CD14-positive monocyte (primary cell): ENCODE measurements around the gene DNAH9. TPM values are rescaled to one million over a fixed set of nuclear protein-coding genes. Genes with fewer than 3 reads are reported as not detected.

ENCODE experiments used
- DNase-seq, 3 donors: peaks; one replicate each; pipeline ENCODE4 v3.0.0-alpha.2; 2011 to 2022
- H2AFZ ChIP-seq: 2 replicates; pipeline ENCODE4 v1.6.0; 2012; ENCODE audit warnings: mild to moderate bottlenecking, low read depth, low read length, inconsistent platforms; ENCODE audit not compliant: insufficient read depth, poor library complexity, severe bottlenecking
- H3K27ac ChIP-seq, 2 donors: 1 replicate in 1 of 2; 2 replicates in 1 of 2; pipeline ENCODE4 v1.5.1; 2012 to 2013; ENCODE audit warnings: low read length in 2 of 2, control low read depth in 1 of 2, inconsistent platforms in 1 of 2, low read depth in 1 of 2, mild to moderate bottlenecking in 1 of 2
- H3K27me3 ChIP-seq, 2 donors: one replicate each; pipeline versions ENCODE4 v1.6.0 to v1.6.1; 2011 to 2013; ENCODE audit warnings: low read length in 2 of 2; ENCODE audit not compliant: control insufficient read depth in 2 of 2, insufficient read depth in 2 of 2
- H3K36me3 ChIP-seq, 2 donors: replicated peaks in 1 of 2; 1 replicate in 1 of 2; 2 replicates in 1 of 2; pipeline versions ENCODE4 v1.5.1 to v1.6.1; 2012 to 2013; ENCODE audit warnings: low read length in 2 of 2, control low read depth in 1 of 2, inconsistent platforms in 1 of 2, mild to moderate bottlenecking in 1 of 2; ENCODE audit not compliant: insufficient read depth in 2 of 2, control insufficient read depth in 1 of 2
- H3K4me1 ChIP-seq, 2 donors: 1 replicate in 1 of 2; 2 replicates in 1 of 2; pipeline versions ENCODE4 v1.5.1 to v1.6.1; 2012 to 2013; ENCODE audit warnings: low read length in 2 of 2, control low read depth in 1 of 2, inconsistent platforms in 1 of 2, mild to moderate bottlenecking in 1 of 2, moderate library complexity in 1 of 2; ENCODE audit not compliant: insufficient read depth in 2 of 2, control insufficient read depth in 1 of 2
- H3K4me2 ChIP-seq: replicated peaks from 2 replicates; pipeline ENCODE3; 2012; ENCODE audit warnings: low read length, moderate library complexity, mild to moderate bottlenecking; ENCODE audit not compliant: poor library complexity, severe bottlenecking; ENCODE audit errors: extremely low read depth
- H3K4me3 ChIP-seq, 3 experiments: fragments of 200-600 bp in 1 of 3; sonication (generic) in 1 of 3; replicated peaks in 1 of 3; 1 replicate in 2 of 3; 2 replicates in 1 of 3; pipeline ENCODE4 v1.5.1; 2011 to 2013; ENCODE audit warnings: low read length in 3 of 3, mild to moderate bottlenecking in 3 of 3, control low read depth in 2 of 3, low read depth in 2 of 3, inconsistent platforms in 1 of 3, moderate library complexity in 1 of 3
- H3K79me2 ChIP-seq: 2 replicates; pipeline ENCODE4 v1.6.0; 2012; ENCODE audit warnings: mild to moderate bottlenecking, control low read depth, inconsistent platforms, low read length, moderate library complexity; ENCODE audit not compliant: insufficient read depth
- H3K9ac ChIP-seq: 2 replicates; pipeline ENCODE4 v1.6.0; 2017; ENCODE audit warnings: low read length, mild to moderate bottlenecking; ENCODE audit not compliant: insufficient read depth, poor library complexity, severe bottlenecking
- H3K9me3 ChIP-seq, 2 donors: replicated peaks in 1 of 2; 1 replicate in 1 of 2; 2 replicates in 1 of 2; pipeline versions ENCODE4 v1.5.1 to v1.6.1; 2012 to 2013; ENCODE audit warnings: low read length in 2 of 2, control low read depth in 1 of 2; ENCODE audit not compliant: control insufficient read depth in 1 of 2, insufficient read depth in 1 of 2
- H4K20me1 ChIP-seq: 2 replicates; pipeline ENCODE4 v1.6.0; 2012; ENCODE audit warnings: mild to moderate bottlenecking, low read length, control low read depth, moderate library complexity; ENCODE audit not compliant: insufficient read depth
- H3K27ac Mint-ChIP-seq, 7 donors: one replicate each; pipeline ENCODE4 v1.8.0; 2020; ENCODE audit warnings: mild to moderate bottlenecking in 7 of 7, mixed read lengths in 7 of 7, moderate library complexity in 6 of 7, inconsistent platforms in 2 of 7
- H3K27me3 Mint-ChIP-seq, 3 donors: one replicate each; pipeline ENCODE4 v1.8.0; 2021 to 2022; ENCODE audit warnings: low read depth in 3 of 3, mild to moderate bottlenecking in 3 of 3, mixed read lengths in 3 of 3, moderate library complexity in 3 of 3, inconsistent platforms in 1 of 3
- H3K36me3 Mint-ChIP-seq, 2 donors: one replicate each; pipeline ENCODE4 v1.8.0; 2020; ENCODE audit warnings: mixed read lengths in 2 of 2, inconsistent platforms in 1 of 2, mild to moderate bottlenecking in 1 of 2
- H3K4me1 Mint-ChIP-seq: one replicate; pipeline ENCODE4 v1.8.0; 2020; ENCODE audit warnings: mild to moderate bottlenecking, mixed read lengths
- H3K4me3 Mint-ChIP-seq, 2 donors: one replicate each; pipeline ENCODE4 v1.8.0; 2020; ENCODE audit warnings: mild to moderate bottlenecking in 2 of 2, mixed read lengths in 2 of 2, moderate library complexity in 1 of 2
- H3K9me3 Mint-ChIP-seq, 7 donors: one replicate each; pipeline ENCODE4 v1.8.0; 2020 to 2022; ENCODE audit warnings: mixed read lengths in 7 of 7, mild to moderate bottlenecking in 6 of 7, moderate library complexity in 6 of 7, inconsistent platforms in 2 of 7
- CTCF ChIP-seq: fragments of 200-600 bp; IDR thresholded peaks from one replicate; pipeline ENCODE4 v1.8.0; 2022; ENCODE audit warnings: antibody characterized with exemption, mild to moderate bottlenecking
- WGBS: methylation state at CpG from one replicate; pipeline ENCODE4 v1.1.5; 2013; ENCODE audit warnings: missing lambda C conversion rate; ENCODE audit not compliant: insufficient coverage; 5-methylcytosine and 5-hydroxymethylcytosine counted together
- intact Hi-C, 2 donors: fragments of 100-400 bp; cut with micrococcal nuclease; formaldehyde crosslinking; loops; one replicate each; pipeline versions ENCODE4 v1.15.0 to v1.15.1; 2023
- polyA plus RNA-seq, 3 donors: library from polyadenylated mRNA; depleted of rRNA in 1 of 3; unstranded in 2 of 3; stranded (reverse) in 1 of 3; fragments of 300-500 nt in 2 of 3; fragments of >200 nt in 1 of 3; fragmentation: Illumina TruSeq in 2 of 3; gene quantifications; 1 replicate in 2 of 3; 2 replicates in 1 of 3; pipeline ENCODE4 v1.2.3, GENCODE V29; 2012 to 2021

Gene DNAH9
- polyA plus RNA-seq, 3 donors = not detected

GRCh38 chr17:11807606-11808005, 209.3 kb downstream of the DNAH9 start:
- H3K36me3 Mint-ChIP-seq = no peaks in the 10 kb centered on the region
- Histone ChIP-seq H3K27ac (no peak overlapping the region), H3K9ac (no peak overlapping the region), H3K4me3 (no peak overlapping the region), H3K4me1 (no peaks in the 10 kb centered on the region), H3K79me2 (no peaks in the 10 kb centered on the region), H3K27me3 (no peaks in the 10 kb centered on the region), H2AFZ (no peak overlapping the region), H4K20me1 (no peaks in the 10 kb centered on the region), H3K36me3 (no peaks in the 10 kb centered on the region), H3K4me2 (no peak overlapping the region), H3K9me3 (peaks cover 9 to 27% of the 10 kb centered on the region in 2 donors)
- H3K27ac Mint-ChIP-seq = no peak overlapping the region
- no peak for DNase-seq
- H3K27me3 Mint-ChIP-seq = peaks cover 0 to 3% (median 0%) of the 10 kb centered on the region in 3 donors
- no peaks in the 10 kb centered on the region for H3K4me1 Mint-ChIP-seq
- H3K9me3 Mint-ChIP-seq = peaks cover 7 to 35% (median 20%) of the 10 kb centered on the region in 7 donors
- H3K4me3 Mint-ChIP-seq = no peak overlapping the region
- intact Hi-C loops = loop anchor here in 1 of 2 donors (10.0 kb wide), 1 partner anchor 53 kb away; no protein-coding TSS in a partner anchor
- no peak for TF ChIP-seq CTCF
- 94% methylated on average over 5 of the region's 7 CpGs for WGBS

- Histone ChIP-seq H3K4me1 (no peaks in the 10 kb centered on the region), H3K4me2 (no peak overlapping the region), H3K27ac (no peak overlapping the region), H4K20me1 (no peaks in the 10 kb centered on the region), H3K36me3 (no peaks in the 10 kb centered on the region), H3K4me3 (no peak overlapping the region), H3K9me3 (peaks cover 0 to 2% of the 10 kb centered on the region in 2 donors), H3K79me2 (no peaks in the 10 kb centered on the region), H3K9ac (no peak overlapping the region), H2AFZ (no peak overlapping the region), H3K27me3 (no peaks in the 10 kb centered on the region)
- Mint-ChIP-seq H3K4me3 (no peak overlapping the region), H3K4me1 (no peaks in the 10 kb centered on the region), H3K9me3 (peaks cover 2 to 19% (median 7%) of the 10 kb centered on the region in 7 donors), H3K36me3 (no peaks in the 10 kb centered on the region), H3K27ac (no peak overlapping the region), H3K27me3 (peaks cover 0 to 1% (median 0%) of the 10 kb centered on the region in 3 donors)
- intact Hi-C loops = no loop called here
- DNase-seq = no peak
- TF ChIP-seq CTCF = no peak
- no CpG with 5 or more reads among the region's 4 CpGs for WGBS
Observed at GRCh38 chr17:11813278-11813677, 215.0 kb downstream of the DNAH9 start.
